ENCODE measurements around the gene UBE2M. TPM values are rescaled to one million over a fixed set of nuclear protein-coding genes. Genes with fewer than 3 reads are reported as not detected.

Gene UBE2M
- polyA plus RNA-seq, 1 experiment: 66.6 TPM

DNA sequence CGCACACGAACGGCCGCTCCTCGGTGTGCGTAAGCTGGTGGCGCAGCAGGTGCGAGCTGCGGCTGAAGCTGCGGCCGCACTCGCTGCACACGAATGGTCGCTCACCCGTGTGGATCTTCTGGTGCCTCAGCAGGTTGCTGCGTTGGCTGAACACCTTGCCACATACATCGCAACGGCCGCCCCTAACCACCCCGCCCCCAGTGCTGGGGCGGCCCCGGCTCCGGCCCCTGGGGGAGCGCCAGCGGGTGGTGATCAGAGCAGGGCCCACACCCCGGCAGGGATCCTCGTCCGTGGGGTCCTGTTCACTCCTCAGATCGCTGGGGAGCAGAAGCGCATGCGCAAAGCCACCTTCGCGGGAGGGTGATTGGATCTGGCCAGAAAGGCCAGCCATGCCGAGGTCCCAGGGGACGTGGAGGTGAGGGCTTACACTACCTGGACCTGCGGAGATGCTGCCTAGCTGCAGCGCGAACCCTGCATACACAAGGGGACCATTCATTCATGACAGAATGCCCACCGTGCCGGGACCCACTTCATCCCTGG lies 4.7 kb upstream of the UBE2M start:
- ChIA-PET CTCF (interaction anchor here (1.0 to 2.7 kb wide), 3 partner anchors 10 to 44 kb away, joined by 3 to 20 read pairs (median 5); partner anchors contain the start of genes MZF1 and ZBTB45), POLR2A (no interaction called here)
- TF ChIP-seq, protein P1, sequence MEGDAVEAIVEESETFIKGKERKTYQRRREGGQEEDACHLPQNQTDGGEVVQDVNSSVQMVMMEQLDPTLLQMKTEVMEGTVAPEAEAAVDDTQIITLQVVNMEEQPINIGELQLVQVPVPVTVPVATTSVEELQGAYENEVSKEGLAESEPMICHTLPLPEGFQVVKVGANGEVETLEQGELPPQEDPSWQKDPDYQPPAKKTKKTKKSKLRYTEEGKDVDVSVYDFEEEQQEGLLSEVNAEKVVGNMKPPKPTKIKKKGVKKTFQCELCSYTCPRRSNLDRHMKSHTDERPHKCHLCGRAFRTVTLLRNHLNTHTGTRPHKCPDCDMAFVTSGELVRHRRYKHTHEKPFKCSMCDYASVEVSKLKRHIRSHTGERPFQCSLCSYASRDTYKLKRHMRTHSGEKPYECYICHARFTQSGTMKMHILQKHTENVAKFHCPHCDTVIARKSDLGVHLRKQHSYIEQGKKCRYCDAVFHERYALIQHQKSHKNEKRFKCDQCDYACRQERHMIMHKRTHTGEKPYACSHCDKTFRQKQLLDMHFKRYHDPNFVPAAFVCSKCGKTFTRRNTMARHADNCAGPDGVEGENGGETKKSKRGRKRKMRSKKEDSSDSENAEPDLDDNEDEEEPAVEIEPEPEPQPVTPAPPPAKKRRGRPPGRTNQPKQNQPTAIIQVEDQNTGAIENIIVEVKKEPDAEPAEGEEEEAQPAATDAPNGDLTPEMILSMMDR (IDR thresholded peaks at IDR 0.05; ENCODE audit: insufficient read depth, low read depth, low read length): no peak
- Histone ChIP-seq H3K4me3 (ENCODE audit: low read depth, low read length) (peak overlapping the region; percentile 38), H3K27me3 (ENCODE audit: control insufficient read depth, insufficient read depth, low read length) (no peaks in the 10 kb centered on the region), H3K36me3 (ENCODE audit: control insufficient read depth, insufficient read depth, low read length) (no peaks in the 10 kb centered on the region; the same call in 1 of the 2 replicates)
- no peak for DNase-seq (ENCODE audit: low read depth)

DNA sequence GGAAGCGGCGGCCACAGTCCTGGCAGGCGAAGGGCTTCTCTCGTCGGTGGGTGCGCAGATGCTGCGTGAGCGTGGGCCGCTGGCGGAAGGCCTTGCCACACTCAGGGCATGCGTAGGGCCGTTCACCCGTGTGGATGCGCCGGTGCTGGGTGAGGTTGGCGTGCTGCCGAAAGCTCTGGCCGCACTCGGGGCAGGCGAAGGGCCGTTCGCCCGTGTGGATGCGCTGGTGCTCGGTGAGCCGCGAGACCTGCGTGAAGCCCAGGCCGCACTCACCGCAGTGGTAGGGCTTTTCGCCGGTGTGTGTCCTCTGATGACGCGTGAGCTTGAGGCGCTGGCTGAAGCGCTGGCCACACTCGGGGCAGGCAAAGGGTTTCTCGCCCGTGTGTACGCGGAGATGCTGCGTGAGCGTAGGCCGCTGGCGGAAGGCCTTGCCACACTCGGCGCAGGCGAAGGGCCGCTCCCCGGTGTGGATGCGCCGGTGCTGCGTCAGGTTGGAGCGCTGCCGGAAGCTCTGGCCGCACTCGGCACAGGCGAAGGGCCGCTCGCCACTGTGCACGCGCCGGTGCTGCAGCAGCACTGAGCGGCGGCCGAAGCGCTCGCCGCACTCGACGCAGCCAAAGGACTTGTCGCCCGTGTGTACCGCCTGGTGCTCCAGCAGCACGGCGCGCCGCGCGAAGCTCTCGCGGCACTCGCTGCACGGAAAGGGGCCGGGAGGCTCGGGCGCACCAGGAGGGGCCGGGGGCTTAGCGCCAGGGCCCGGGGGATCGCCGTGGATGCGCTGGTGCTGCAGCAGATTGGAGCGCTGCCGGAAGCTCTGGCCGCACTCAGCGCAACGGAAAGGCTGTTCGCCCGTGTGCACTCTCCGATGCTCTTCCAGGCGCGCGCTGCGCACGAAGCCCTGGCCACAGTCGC lies 4.0 kb upstream of the UBE2M start:
- Histone ChIP-seq H3K27me3 (ENCODE audit: control insufficient read depth, insufficient read depth, low read length) (no peaks in the 10 kb centered on the region), H3K4me3 (ENCODE audit: low read depth, low read length) (peak overlapping the region; percentile 38), H3K36me3 (ENCODE audit: control insufficient read depth, insufficient read depth, low read length) (no peaks in the 10 kb centered on the region; the same call in 1 of the 2 replicates)
- TF ChIP-seq, protein P1 (IDR thresholded peaks at IDR 0.05; ENCODE audit: insufficient read depth, low read depth, low read length): no peak
- POLR2A ChIA-PET: no interaction called here
- DNase-seq (ENCODE audit: low read depth): no peak
- CTCF ChIA-PET: interaction anchor here (1.0 to 2.7 kb wide), 3 partner anchors 11 to 43 kb away, joined by 3 to 20 read pairs (median 5); partner anchors contain the start of genes MZF1 and ZBTB45

DNA sequence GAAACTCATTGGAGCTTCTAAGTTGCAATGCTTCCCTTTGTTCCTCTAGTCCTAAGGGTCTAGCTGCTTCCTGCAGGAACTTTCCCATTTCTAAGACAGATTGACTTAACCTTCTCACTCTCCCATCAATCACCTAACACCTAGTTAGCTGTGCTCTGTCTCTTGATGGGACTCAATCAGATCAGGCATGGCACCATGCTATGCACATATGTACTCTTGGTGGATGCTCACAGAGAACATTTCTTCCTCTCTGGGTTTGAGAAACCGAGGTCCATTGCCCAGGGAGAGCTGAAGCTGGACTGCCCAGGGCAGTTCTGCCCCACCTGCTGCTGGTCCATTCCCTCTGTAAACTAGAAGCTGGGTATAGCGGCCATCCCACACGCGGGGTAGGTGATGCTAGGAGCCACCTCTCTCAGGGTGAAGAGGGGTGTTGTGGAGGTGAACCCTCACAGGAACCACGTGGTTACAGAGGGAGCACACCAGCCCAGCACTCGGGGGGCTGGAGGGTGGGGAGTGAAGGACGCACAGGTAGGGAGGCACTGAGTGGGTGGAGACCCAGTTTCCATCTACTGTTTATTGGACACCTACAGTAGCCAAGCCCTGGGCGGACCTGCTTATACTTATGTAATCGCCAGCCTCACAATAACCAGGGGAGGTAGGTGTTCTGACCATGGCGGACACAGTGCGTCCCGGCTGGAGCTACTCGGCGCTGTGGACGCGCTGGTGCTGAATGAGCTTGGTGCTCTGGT lies 3.1 kb upstream of the UBE2M start:
- Histone ChIP-seq H3K27me3 (ENCODE audit: control insufficient read depth, insufficient read depth, low read length) (no peaks in the 10 kb centered on the region), H3K36me3 (ENCODE audit: control insufficient read depth, insufficient read depth, low read length) (peaks cover 1% of the 10 kb centered on the region), H3K4me3 (ENCODE audit: low read depth, low read length) (no peak overlapping the region)
- TF ChIP-seq, protein P1 (IDR thresholded peaks at IDR 0.05; ENCODE audit: insufficient read depth, low read depth, low read length): no peak
- POLR2A ChIA-PET: no interaction called here
- DNase-seq (ENCODE audit: low read depth): no peak
- CTCF ChIA-PET: interaction anchor here (2.7 kb wide), 1 partner anchor 42 kb away, joined by 20 read pairs; the partner anchor contains the start of gene ZBTB45

DNA sequence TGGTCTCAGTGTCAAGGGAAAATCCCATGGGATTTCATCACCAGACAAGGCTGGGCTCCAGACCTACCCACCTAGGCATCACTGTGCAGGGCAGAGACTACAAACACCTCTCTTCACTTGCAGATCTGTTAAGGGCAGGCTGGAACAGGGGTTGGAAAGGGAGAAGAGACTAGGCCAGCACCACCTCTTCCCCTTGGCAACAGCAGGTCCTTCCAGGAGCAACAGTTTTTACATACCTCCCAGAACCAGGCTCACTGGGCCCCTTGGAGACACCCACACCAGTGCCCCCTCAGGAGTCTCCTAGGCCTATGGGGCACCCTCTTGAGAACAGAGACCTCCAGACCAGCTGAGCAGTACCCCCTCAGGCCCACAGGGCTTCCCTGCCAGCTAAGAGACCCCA lies 2.5 kb upstream of the UBE2M start:
- TF ChIP-seq, protein P1 (IDR thresholded peaks at IDR 0.05; ENCODE audit: insufficient read depth, low read depth, low read length): no peak
- no peak for DNase-seq (ENCODE audit: low read depth)
- Histone ChIP-seq H3K36me3 (ENCODE audit: control insufficient read depth, insufficient read depth, low read length) (peaks cover 7% of the 10 kb centered on the region), H3K27me3 (ENCODE audit: control insufficient read depth, insufficient read depth, low read length) (no peaks in the 10 kb centered on the region), H3K4me3 (ENCODE audit: low read depth, low read length) (no peak overlapping the region)
- ChIA-PET CTCF (interaction anchor here (2.7 kb wide), 1 partner anchor 41 kb away, joined by 20 read pairs; the partner anchor contains the start of gene ZBTB45), POLR2A (no interaction called here)

All from BJ (cell line).